ENCODE results near the gene MKKS. TPM values are rescaled to one million over a fixed set of nuclear protein-coding genes. Genes with fewer than 3 reads are reported as not detected.

Gene MKKS
- total and polyA plus RNA-seq, 2 of the 13 experiments (the other 11 are each of a cell fraction or from before 2014, with no cell fraction given), result 26.7 to 34.5 TPM

- TF ChIP-seq PRDM4 (CRISPR knock-in tag; IDR thresholded peaks at IDR 0.05; ENCODE audit: borderline replicate concordance) (peak; percentile 63; the same call in 1 of the 2 replicates), ZNF704 (CRISPR knock-in tag; IDR thresholded peaks at IDR 0.05; ENCODE audit: borderline replicate concordance) (peak; percentile 3; the same call in 1 of the 2 replicates), RFX3 (CRISPR knock-in tag; IDR thresholded peaks at IDR 0.05) (no peak), ZNF136 (CRISPR knock-in tag; IDR thresholded peaks at IDR 0.05; ENCODE audit: low read depth) (no peak), JDP2 (CRISPR knock-in tag; IDR thresholded peaks at IDR 0.05; ENCODE audit: borderline replicate concordance) (no peak), MXI1 (IDR thresholded peaks at IDR 0.05; ENCODE audit: borderline replicate concordance, low read depth, low read length) (peak; percentile 82; the same call in 1 of the 3 replicates), NFIC (IDR thresholded peaks at IDR 0.05; ENCODE audit: low read length) (no peak), MEIS2 (CRISPR knock-in tag; IDR thresholded peaks at IDR 0.05) (peak; percentile 33; the same call in 1 of the 2 replicates), HOXA5 (CRISPR knock-in tag; IDR thresholded peaks at IDR 0.05) (peak; percentile 37), AHR (CRISPR knock-in tag; IDR thresholded peaks at IDR 0.05) (peak; percentile 84; the same call in 1 of the 2 replicates), TCF7 (IDR thresholded peaks at IDR 0.05; ENCODE audit: low read depth) (0 out of 2 replicates have a peak, but pooled peaks have one; percentile 6), RFXAP (CRISPR knock-in tag; IDR thresholded peaks at IDR 0.05; ENCODE audit: borderline replicate concordance) (peak; percentile 61; the same call in 1 of the 2 replicates), ZNF678 (CRISPR knock-in tag; IDR thresholded peaks at IDR 0.05) (no peak), SATB2 (CRISPR knock-in tag; IDR thresholded peaks at IDR 0.05) (no peak; the same call in 1 of the 2 replicates), STAT6 (CRISPR knock-in tag; IDR thresholded peaks at IDR 0.05; ENCODE audit: borderline replicate concordance) (no peak), NFYB (CRISPR knock-in tag; IDR thresholded peaks at IDR 0.05) (peak; percentile 61), SP1 (IDR thresholded peaks at IDR 0.05) (no peak), SP1 (CRISPR knock-in tag; IDR thresholded peaks at IDR 0.05) (peak; percentile 76), FOXP4 (CRISPR knock-in tag; IDR thresholded peaks at IDR 0.05) (peak; percentile 29; the same call in 1 of the 2 replicates), SAP130 (CRISPR knock-in tag; IDR thresholded peaks at IDR 0.05; ENCODE audit: low read depth) (peak; percentile 92), PTBP1 (IDR thresholded peaks at IDR 0.05; ENCODE audit: low read depth, low read length, poor library complexity, severe bottlenecking) (no peak), POLR2AphosphoS2 (IDR thresholded peaks at IDR 0.05; ENCODE audit: low read depth, low read length) (no peak)
Measured at GRCh38 chr20:10434832-10435812, 1.1 kb upstream of the MKKS start, which contains the start of gene SLX4IP (continued).

All from HepG2 (cell line).